22Rv1 (cell line): ENCODE results near the gene DNA2.
"Not testable (repeated sequence)": the region's sequence is repeated elsewhere in the genome, so short reads cannot be mapped to it uniquely, and the experiment has no call there.

Source experiments
- H3K27ac ChIP-seq: fragments of 450-650 bp; 2 replicates; pipeline ENCODE4 v1.5.1; 2017
- ZFX ChIP-seq: fragments of 450-650 bp; IDR thresholded peaks from 2 replicates; pipeline ENCODE4 v1.6.1; 2017; ENCODE audit warnings: antibody characterized with exemption, borderline replicate concordance
- TF ChIP-seq, protein P1 (sequence below): fragments of 450-650 bp; IDR thresholded peaks from 2 replicates; pipeline ENCODE4 v1.5.1; 2017; ENCODE audit warnings: mild to moderate bottlenecking

The DNA2 gene

DNA sequence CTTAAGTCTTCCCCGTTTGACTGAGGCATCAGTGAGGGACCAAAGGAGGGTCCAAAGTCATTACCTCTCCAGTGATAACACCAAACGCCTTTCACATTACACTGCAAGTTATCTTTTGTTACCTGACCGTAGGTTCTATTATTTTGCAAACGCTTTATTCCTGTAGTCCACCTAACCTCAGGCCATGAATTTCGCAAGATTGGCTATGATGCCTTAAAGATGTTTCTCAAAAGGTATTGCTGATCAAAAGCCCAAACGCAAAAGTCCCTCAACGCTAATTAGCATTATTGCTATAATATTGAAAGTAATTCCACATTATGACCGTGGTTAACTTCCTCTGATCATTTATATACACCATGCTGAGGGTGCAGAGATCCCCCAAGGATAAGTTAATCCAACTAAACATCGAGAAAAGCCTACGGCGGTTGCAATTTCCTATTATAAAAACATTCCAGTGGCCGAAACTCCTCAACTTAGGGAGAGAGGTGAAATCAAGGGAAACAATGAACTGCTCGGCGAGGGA, 649 bp downstream of the DNA2 start:
- peak overlapping the region; percentile 93 for H3K27ac ChIP-seq
- TF ChIP-seq, protein P1, sequence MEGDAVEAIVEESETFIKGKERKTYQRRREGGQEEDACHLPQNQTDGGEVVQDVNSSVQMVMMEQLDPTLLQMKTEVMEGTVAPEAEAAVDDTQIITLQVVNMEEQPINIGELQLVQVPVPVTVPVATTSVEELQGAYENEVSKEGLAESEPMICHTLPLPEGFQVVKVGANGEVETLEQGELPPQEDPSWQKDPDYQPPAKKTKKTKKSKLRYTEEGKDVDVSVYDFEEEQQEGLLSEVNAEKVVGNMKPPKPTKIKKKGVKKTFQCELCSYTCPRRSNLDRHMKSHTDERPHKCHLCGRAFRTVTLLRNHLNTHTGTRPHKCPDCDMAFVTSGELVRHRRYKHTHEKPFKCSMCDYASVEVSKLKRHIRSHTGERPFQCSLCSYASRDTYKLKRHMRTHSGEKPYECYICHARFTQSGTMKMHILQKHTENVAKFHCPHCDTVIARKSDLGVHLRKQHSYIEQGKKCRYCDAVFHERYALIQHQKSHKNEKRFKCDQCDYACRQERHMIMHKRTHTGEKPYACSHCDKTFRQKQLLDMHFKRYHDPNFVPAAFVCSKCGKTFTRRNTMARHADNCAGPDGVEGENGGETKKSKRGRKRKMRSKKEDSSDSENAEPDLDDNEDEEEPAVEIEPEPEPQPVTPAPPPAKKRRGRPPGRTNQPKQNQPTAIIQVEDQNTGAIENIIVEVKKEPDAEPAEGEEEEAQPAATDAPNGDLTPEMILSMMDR, result no peak
- no peak for TF ChIP-seq ZFX

DNA sequence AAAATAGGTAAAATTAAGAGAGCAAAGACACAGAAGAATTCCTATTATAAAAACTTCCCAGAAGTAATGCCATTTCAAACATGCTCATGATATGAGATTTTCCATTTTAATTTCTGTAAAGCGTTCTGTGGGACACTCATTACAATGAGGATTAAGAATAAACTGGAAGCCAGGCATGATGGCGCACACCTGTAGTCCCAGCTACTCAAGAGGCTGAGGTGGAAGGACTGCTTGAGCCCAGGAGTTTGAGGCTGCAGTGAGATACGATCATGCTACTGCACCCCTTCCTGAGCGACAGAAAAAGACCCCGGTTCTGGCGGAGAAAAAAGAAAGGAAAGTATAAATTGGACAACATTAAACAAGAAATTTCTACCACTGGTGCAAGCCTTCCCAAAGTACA, 1.5 kb downstream of the DNA2 start:
- TF ChIP-seq, protein P1, result no peak
- no peak for TF ChIP-seq ZFX
- H3K27ac ChIP-seq, result peak overlapping the region; percentile 93; the same call in 1 of the 2 replicates

DNA sequence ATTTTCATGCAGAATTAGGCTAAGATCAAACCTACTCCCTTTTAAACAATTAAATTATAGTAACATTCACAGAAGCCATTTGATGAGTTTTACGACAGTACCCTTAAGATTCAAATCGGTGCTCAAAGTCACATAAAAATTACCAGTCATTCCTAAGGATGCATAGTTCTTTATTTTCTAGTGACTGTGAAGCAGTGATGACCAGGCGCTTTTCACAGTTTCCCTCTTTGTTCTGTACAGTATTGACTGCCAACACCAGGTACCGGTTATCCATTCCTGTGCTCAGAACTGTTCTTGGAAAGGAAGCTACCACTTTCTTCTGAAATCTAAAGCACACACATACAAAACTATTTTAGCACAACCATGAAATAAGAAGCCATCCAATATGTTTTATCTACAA, 1.9 kb downstream of the DNA2 start:
- TF ChIP-seq, protein P1, result no peak
- no peak for TF ChIP-seq ZFX
- 0 out of 2 replicates have a peak overlapping the region, but pooled peaks have one; percentile 93 for H3K27ac ChIP-seq

DNA sequence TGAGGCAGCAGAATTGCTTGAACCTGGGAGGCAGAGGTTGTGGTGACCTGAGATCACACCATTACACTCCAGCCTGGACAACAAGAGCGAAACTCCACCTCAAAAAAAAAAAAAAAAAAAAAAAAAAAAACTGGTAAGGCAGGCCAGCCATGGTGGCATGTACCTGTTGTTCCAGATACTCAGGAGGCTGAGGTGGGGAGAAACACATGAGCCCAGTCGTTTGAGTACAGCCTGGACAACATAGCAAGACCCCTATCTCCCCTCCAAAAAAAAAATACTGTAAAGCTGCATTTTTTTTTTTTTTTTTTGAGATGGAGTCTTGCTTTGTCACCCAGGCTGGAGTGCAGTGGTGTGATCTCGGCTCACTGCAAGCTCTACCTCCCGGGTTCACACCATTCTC, 7.0 kb downstream of the DNA2 start:
- H3K27ac ChIP-seq, result not testable (repeated sequence)

DNA sequence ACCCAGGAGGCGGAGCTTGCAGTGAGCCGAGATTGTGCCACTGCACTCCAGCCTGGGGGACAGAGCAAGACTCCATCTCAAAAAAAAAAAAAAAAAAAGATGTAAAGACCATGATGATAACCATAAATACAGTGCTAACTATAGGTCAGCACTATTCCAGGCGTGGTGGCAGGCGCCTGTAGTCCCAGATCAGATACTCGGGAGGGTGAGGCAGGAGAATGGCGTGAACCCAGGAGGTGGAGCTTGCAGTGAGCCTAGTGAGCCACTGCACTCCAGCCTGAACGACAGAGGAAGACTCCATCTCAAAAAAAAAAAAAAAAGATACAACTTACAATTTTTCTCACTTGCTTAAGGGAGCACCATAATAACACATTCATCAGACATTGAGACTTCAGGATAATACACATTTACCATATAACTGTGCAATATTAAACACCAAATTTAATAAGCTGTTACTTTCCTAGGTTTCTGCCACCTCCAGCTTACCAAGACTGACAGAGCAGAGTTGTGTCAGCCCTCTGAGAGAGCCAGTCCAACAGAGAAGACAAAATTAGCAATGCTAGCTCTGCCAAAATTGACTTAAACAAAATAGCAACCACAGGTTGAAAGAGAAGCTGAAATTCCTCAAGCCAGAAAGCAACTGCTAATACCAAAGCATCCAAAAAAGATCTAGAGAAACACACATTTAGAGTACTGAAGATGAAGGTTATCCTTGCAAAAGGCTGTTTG, 8.2 kb downstream of the DNA2 start:
- no peak overlapping the region for H3K27ac ChIP-seq

DNA sequence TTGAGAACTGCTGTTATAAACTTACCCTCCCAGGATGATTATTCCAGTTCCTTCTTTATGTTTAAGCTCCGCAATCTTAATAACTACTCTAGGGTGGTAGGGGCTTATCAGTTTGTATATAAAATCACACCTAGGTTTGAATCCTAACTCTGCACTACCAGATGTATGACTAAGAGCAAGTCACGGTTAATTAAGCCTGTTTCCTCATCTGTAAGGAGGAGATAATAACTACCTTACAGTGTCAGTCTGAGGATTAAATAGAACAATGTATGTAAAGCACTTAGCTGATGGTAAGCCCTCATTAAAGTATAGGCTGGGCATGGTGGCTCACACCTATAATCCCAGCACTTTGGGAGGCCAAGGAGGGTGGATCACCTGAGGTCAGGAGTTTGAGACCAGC, 9.2 kb downstream of the DNA2 start:
- TF ChIP-seq, protein P1, result no peak
- no peak for TF ChIP-seq ZFX
- H3K27ac ChIP-seq, result no peak overlapping the region

More for the DNA sequence above, 8.2 kb downstream of the DNA2 start:
- no peak for TF ChIP-seq ZFX
- TF ChIP-seq, protein P1, result no peak

DNA sequence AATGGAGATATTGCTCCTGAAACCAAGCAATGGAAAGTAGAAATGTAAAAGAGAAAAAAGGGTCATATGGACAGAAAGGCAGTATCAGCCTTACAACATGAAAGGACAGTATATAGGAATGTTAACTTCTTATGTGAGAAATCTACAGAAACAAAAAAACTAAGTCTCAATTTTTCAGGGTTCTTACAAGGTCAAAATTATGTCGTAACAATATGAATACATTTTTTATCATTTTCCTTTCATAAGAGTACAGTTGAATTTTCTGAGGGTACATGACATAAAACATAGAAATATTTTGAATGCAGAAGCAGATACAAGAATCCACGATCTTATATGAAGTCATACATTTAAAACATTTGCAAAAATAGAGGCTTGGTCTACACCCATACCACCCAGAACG, 10.7 kb downstream of the DNA2 start:
- no peak for TF ChIP-seq ZFX
- TF ChIP-seq, protein P1, result no peak
- H3K27ac ChIP-seq, result no peak overlapping the region

DNA sequence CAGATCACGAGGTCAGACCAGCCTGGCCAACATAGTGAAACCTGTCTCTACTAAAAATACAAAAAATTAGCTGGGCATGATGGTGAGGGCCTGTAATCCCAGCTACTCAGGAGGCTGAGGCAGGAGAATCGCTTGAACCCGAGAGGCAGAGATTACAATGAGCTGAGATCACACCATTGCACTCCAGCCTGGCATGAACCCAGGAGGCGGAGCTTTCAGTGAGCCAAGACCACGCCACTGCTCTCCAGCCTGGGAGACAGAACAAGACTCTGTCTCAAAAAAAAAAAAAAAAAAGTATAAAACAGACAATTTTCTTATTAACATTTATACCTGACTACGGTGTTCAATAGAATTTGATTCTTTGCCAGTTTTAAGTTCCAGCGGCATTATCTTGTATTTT, 22.1 kb downstream of the DNA2 start:
- peak overlapping the region; percentile 34 for H3K27ac ChIP-seq
